Activated CD4-positive, alpha-beta T cell treated with anti-CD3 and anti-CD28 coated beads for 24 hours (primary cell): ENCODE results near the gene CDC23.
A peak's percentile ranks its signal among the peaks of the same experiment; 100 is the strongest.
"Not testable (repeated sequence)": the region's sequence is repeated elsewhere in the genome, so short reads cannot be mapped to it uniquely, and the experiment has no call there.

Source experiments
- DNase-seq, 2 donors: peaks; one replicate each; pipeline ENCODE4 v3.0.0-alpha.2; 2020; ENCODE audit warnings: low read depth in 2 of 2

The CDC23 gene

GRCh38 chr5:138212828-138213160 is 329 bp downstream of the CDC23 start:
- no peak for DNase-seq

- no peak for DNase-seq
Measured at GRCh38 chr5:138210985-138211384, 2.1 kb downstream of the CDC23 start.

GRCh38 chr5:138193859-138194258 is 19.3 kb downstream of the CDC23 start:
- not testable (repeated sequence) for DNase-seq

GRCh38 chr5:138192826-138193225 is 20.3 kb downstream of the CDC23 start:
- DNase-seq = no peak

- DNase-seq = no peak
Measured at GRCh38 chr5:138188626-138189025, 24.5 kb downstream of the CDC23 start.

- no peak for DNase-seq
Measured at GRCh38 chr5:138186002-138186447, 27.1 kb downstream of the CDC23 start.

- no peak for DNase-seq
Measured at GRCh38 chr5:138182808-138183207, 30.3 kb downstream of the CDC23 start.

- DNase-seq = no peak
Measured at GRCh38 chr5:138180841-138181240, 32.3 kb downstream of the CDC23 start.

GRCh38 chr5:138180183-138180782 is 32.8 kb downstream of the CDC23 start:
- DNase-seq = no peak

GRCh38 chr5:138179277-138179857 is 33.8 kb downstream of the CDC23 start:
- DNase-seq = no peak

GRCh38 chr5:138178516-138179276 is 34.4 kb downstream of the CDC23 start, which contains the start of the genes BRD8 and KIF20A:
TSS of gene BRD8 (minus strand) at chr5:138178630. CDS start at chr5:138178614, 16 bp downstream.
TSS of gene KIF20A (plus strand) at chr5:138179112. CDS start at chr5:138179681, 569 bp downstream.
- DNase-seq = peak; percentile 82 to 83

- peak in 1 of 2 donors; percentile 3 for DNase-seq
Measured at GRCh38 chr5:138177941-138178515, 35.1 kb downstream of the CDC23 start.

- DNase-seq = no peak
Measured at GRCh38 chr5:138170299-138170698, 42.8 kb downstream of the CDC23 start.

- no peak for DNase-seq
Measured at GRCh38 chr5:138169124-138169523, 44.0 kb downstream of the CDC23 start.

- DNase-seq = no peak
Measured at GRCh38 chr5:138163721-138164120, 49.4 kb downstream of the CDC23 start.

- DNase-seq = no peak
Measured at GRCh38 chr5:138160706-138161105, 52.4 kb downstream of the CDC23 start.

GRCh38 chr5:138159666-138160065 is 53.5 kb downstream of the CDC23 start:
- DNase-seq = no peak

- DNase-seq = no peak
Measured at GRCh38 chr5:138157626-138158025, 55.5 kb downstream of the CDC23 start.

GRCh38 chr5:138155977-138156376 is 57.1 kb downstream of the CDC23 start:
- not testable (repeated sequence) for DNase-seq

- no peak for DNase-seq
Measured at GRCh38 chr5:138149530-138149929, 63.6 kb downstream of the CDC23 start.

- no peak for DNase-seq
Measured at GRCh38 chr5:138148811-138149210, 64.3 kb downstream of the CDC23 start.

GRCh38 chr5:138143578-138143977 is 69.5 kb downstream of the CDC23 start:
- DNase-seq = not testable (repeated sequence)
